H1 (cell line): ENCODE data around the gene SLC7A5. TPM values are rescaled to one million over a fixed set of nuclear protein-coding genes. Genes with fewer than 3 reads are reported as not detected.

ENCODE experiments used
- CTCF ChIA-PET: fragments of 300-600 bp; sonication (Branson Sonifier 250); formaldehyde crosslinking; loops from one replicate; lab custom pipeline; 2021; ENCODE audit not compliant: partially characterized antibody; lab: Charles Lee
- POLR2A ChIA-PET: fragments of 300-600 bp; sonication (Branson Sonifier 250); formaldehyde crosslinking; loops from one replicate; lab custom pipeline; 2021; ENCODE audit warnings: inconsistent platforms; ENCODE audit not compliant: partially characterized antibody; lab: Charles Lee
- DNase-seq, 2 experiments: peaks; one replicate each; pipeline versions ENCODE4 v3.0.0 to v3.0.0-alpha.2; 2010 to 2022; ENCODE audit warnings: low spot score in 2 of 2, low read depth in 1 of 2, mixed read lengths in 1 of 2
- FAIRE-seq: peaks from 2 replicates; lab custom pipeline; 2011; peaks lifted over from hg19 to GRCh38; lab: Jason Lieb, UNC
- H2AFZ ChIP-seq: 2 replicates; pipeline ENCODE4 v1.8.1; 2012; ENCODE audit warnings: low read length, inconsistent platforms
- H2AK5ac ChIP-seq: 2 replicates; pipeline ENCODE4 v1.6.1; 2013; ENCODE audit warnings: low read depth, low read length
- H2BK120ac ChIP-seq: replicated peaks from 2 replicates; pipeline ENCODE3; 2013; ENCODE audit warnings: low read depth, low read length, inconsistent platforms
- H2BK12ac ChIP-seq: 2 replicates; pipeline ENCODE4 v1.6.1; 2013; ENCODE audit warnings: low read depth, low read length
- H2BK15ac ChIP-seq: 2 replicates; pipeline ENCODE4 v1.6.1; 2013; ENCODE audit warnings: low read length
- H2BK20ac ChIP-seq: 2 replicates; pipeline ENCODE4 v1.6.1; 2013; ENCODE audit warnings: low read length
- H2BK5ac ChIP-seq: 2 replicates; pipeline ENCODE4 v1.6.1; 2013; ENCODE audit warnings: low read depth, low read length
- H3K14ac ChIP-seq: 2 replicates; pipeline ENCODE4 v1.6.1; 2013; ENCODE audit warnings: inconsistent platforms; ENCODE audit not compliant: insufficient read length
- H3K18ac ChIP-seq: 2 replicates; pipeline ENCODE4 v1.6.1; 2013; ENCODE audit warnings: low read length; ENCODE audit errors: extremely low read depth
- H3K23ac ChIP-seq: 2 replicates; pipeline ENCODE4 v1.6.1; 2013; ENCODE audit warnings: inconsistent platforms; ENCODE audit not compliant: insufficient read length
- H3K23me2 ChIP-seq: 2 replicates; pipeline ENCODE4 v1.6.1; 2013; ENCODE audit warnings: low read depth, low read length
- H3K27ac ChIP-seq: 2 replicates; pipeline ENCODE4 v1.6.1; 2011; ENCODE audit warnings: low read depth, low read length, inconsistent platforms
- H3K27me3 ChIP-seq, 4 experiments: replicated peaks in 1 of 4; 1 replicate in 1 of 4; 2 replicates in 3 of 4; pipeline versions ENCODE4 v1.6.1 to v1.8.1; 2011 to 2013; ENCODE audit warnings: low read length in 3 of 4, mild to moderate bottlenecking in 3 of 4, inconsistent platforms in 2 of 4, mixed read lengths in 2 of 4, moderate library complexity in 1 of 4; ENCODE audit not compliant: control insufficient read depth in 3 of 4, insufficient read depth in 3 of 4; ENCODE audit errors: extremely low read depth in 1 of 4
- H3K36me3 ChIP-seq, 4 experiments: 2 replicates each; pipeline versions ENCODE4 v1.6.1 to v1.8.1; 2011 to 2013; ENCODE audit warnings: mild to moderate bottlenecking in 4 of 4, low read length in 3 of 4, moderate library complexity in 2 of 4, control low read depth in 1 of 4, inconsistent platforms in 1 of 4; ENCODE audit not compliant: insufficient read depth in 4 of 4, control insufficient read depth in 2 of 4
- H3K4ac ChIP-seq: replicated peaks from 2 replicates; pipeline ENCODE3; 2013; ENCODE audit warnings: low read length, low read depth, mixed read lengths, inconsistent platforms; ENCODE audit not compliant: insufficient read length
- H3K4me1 ChIP-seq, 4 experiments: replicated peaks in 1 of 4; 1 replicate in 1 of 4; 2 replicates in 3 of 4; pipeline versions ENCODE4 v1.6.1 to v1.8.1; 2011 to 2013; ENCODE audit warnings: low read length in 3 of 4, inconsistent platforms in 2 of 4, mixed read lengths in 1 of 4; ENCODE audit not compliant: insufficient read depth in 4 of 4, control insufficient read depth in 3 of 4
- H3K4me2 ChIP-seq, 2 experiments: 2 replicates each; pipeline versions ENCODE4 v1.6.1 to v1.8.1; 2011 to 2013; ENCODE audit warnings: low read depth in 2 of 2, low read length in 2 of 2, control low read depth in 1 of 2, inconsistent platforms in 1 of 2, mild to moderate bottlenecking in 1 of 2; ENCODE audit not compliant: insufficient read depth in 1 of 2
- H3K4me3 ChIP-seq, 4 experiments: fragments of 200-600, 300-600 bp in 1 of 4; sonication (generic), shearing (Covaris generic), sonication (Bioruptor Twin) in 1 of 4; 2 replicates each; pipeline versions ENCODE4 v1.5.1 to v1.8.1; 2011 to 2016; ENCODE audit warnings: low read length in 4 of 4, low read depth in 3 of 4, control low read depth in 2 of 4, inconsistent platforms in 2 of 4, mild to moderate bottlenecking in 2 of 4, mixed read lengths in 1 of 4, moderate library complexity in 1 of 4; ENCODE audit not compliant: insufficient read depth in 2 of 4; ENCODE audit errors: extremely low read depth in 1 of 4
- H3K56ac ChIP-seq: replicated peaks from 2 replicates; pipeline ENCODE3; 2013; ENCODE audit warnings: low read depth, mild to moderate bottlenecking, mixed read lengths, low read length, inconsistent platforms; ENCODE audit not compliant: insufficient read length
- H3K79me1 ChIP-seq: 2 replicates; pipeline ENCODE4 v1.6.1; 2013; ENCODE audit warnings: low read depth, low read length, control low read depth
- H3K79me2 ChIP-seq, 2 experiments: 2 replicates each; pipeline versions ENCODE4 v1.6.1 to v1.8.1; 2012 to 2013; ENCODE audit warnings: low read length in 2 of 2, mild to moderate bottlenecking in 2 of 2, inconsistent platforms in 1 of 2; ENCODE audit not compliant: insufficient read depth in 2 of 2, control insufficient read depth in 1 of 2
- H3K9ac ChIP-seq, 4 experiments: replicated peaks in 1 of 4; 1 replicate in 1 of 4; 2 replicates in 3 of 4; pipeline versions ENCODE4 v1.6.1 to v1.8.1; 2011 to 2013; ENCODE audit warnings: low read depth in 3 of 4, low read length in 3 of 4, control low read depth in 2 of 4, mild to moderate bottlenecking in 2 of 4, moderate library complexity in 2 of 4, inconsistent platforms in 1 of 4; ENCODE audit errors: extremely low read depth in 1 of 4
- H3K9me3 ChIP-seq, 2 experiments: 2 replicates each; pipeline versions ENCODE4 v1.6.1 to v1.8.1; 2012 to 2013; ENCODE audit warnings: mild to moderate bottlenecking in 2 of 2, moderate library complexity in 2 of 2, control low read depth in 1 of 2, inconsistent platforms in 1 of 2, low read depth in 1 of 2, low read length in 1 of 2, mixed read lengths in 1 of 2; ENCODE audit not compliant: insufficient read depth in 2 of 2
- H4K20me1 ChIP-seq, 2 experiments: replicated peaks in 1 of 2; 2 replicates each; pipeline versions ENCODE3 to v1.8.1; 2011 to 2013; ENCODE audit warnings: inconsistent platforms in 2 of 2, low read length in 2 of 2, mild to moderate bottlenecking in 1 of 2; ENCODE audit not compliant: insufficient read depth in 2 of 2, control insufficient read depth in 1 of 2
- H4K5ac ChIP-seq: 2 replicates; pipeline ENCODE4 v1.6.1; 2013; ENCODE audit warnings: low read length, low read depth, mixed read lengths, inconsistent platforms; ENCODE audit not compliant: insufficient read length
- H4K8ac ChIP-seq: 2 replicates; pipeline ENCODE4 v1.8.0; 2013; ENCODE audit warnings: mild to moderate bottlenecking, moderate library complexity, low read length, inconsistent platforms; ENCODE audit not compliant: insufficient read depth; ENCODE audit errors: extremely low read depth
- H4K91ac ChIP-seq: replicated peaks from 2 replicates; pipeline ENCODE3; 2013; ENCODE audit warnings: low read length, mixed read lengths, inconsistent platforms; ENCODE audit not compliant: insufficient read length
- CHD2 ChIP-seq: IDR thresholded peaks from 2 replicates; pipeline ENCODE4 v1.6.1; 2012; ENCODE audit warnings: low read length, improper control_type of control experiment
- EP300 ChIP-seq, 2 experiments: IDR thresholded peaks; 1 replicate in 1 of 2; 2 replicates in 1 of 2; pipeline ENCODE4 v1.6.1; 2011 to 2012; ENCODE audit warnings: low read depth in 2 of 2, low read length in 2 of 2, mild to moderate bottlenecking in 2 of 2, borderline replicate concordance in 1 of 2, inconsistent platforms in 1 of 2, moderate library complexity in 1 of 2
- SIRT6 ChIP-seq: IDR thresholded peaks from one replicate; pipeline ENCODE4 v1.7.1; 2012; ENCODE audit warnings: low read length, inconsistent platforms
- SP1 ChIP-seq: IDR thresholded peaks from 2 replicates; pipeline ENCODE4 v1.6.1; 2011; ENCODE audit warnings: low read depth, low read length
- TAF1 ChIP-seq: IDR thresholded peaks from 2 replicates; pipeline ENCODE4 v1.6.1; 2011; ENCODE audit warnings: mild to moderate bottlenecking, low read depth, low read length
- WGBS, 2 experiments: shearing (Covaris generic) in 1 of 2; methylation state at CpG; one replicate each; pipeline versions ENCODE4 v1.1.6 to v1.1.7; 2013 to 2015; ENCODE audit warnings: low lambda C conversion rate in 2 of 2, mixed read lengths in 2 of 2, inconsistent platforms in 1 of 2, low coverage in 1 of 2, missing lambda C conversion rate in 1 of 2; ENCODE audit not compliant: insufficient replicate concordance in 2 of 2, insufficient coverage in 1 of 2, insufficient read length in 1 of 2; ENCODE audit errors: extremely low coverage in 1 of 2, missing lambda C conversion rate in 1 of 2; 5-methylcytosine and 5-hydroxymethylcytosine counted together
- polyA plus RNA-seq, 7 experiments: library from polyadenylated mRNA; depleted of rRNA in 3 of 7; stranded (reverse) in 5 of 7; unstranded in 2 of 7; fragments of >200 nt in 5 of 7; fragments of 200-250 nt in 2 of 7; gene quantifications; 1 replicate in 5 of 7; 2 replicates in 1 of 7; 4 replicates in 1 of 7; pipeline versions ENCODE4 v1.2.1 to v1.2.3, GENCODE V29; 2011 to 2013; ENCODE audit warnings: missing spikeins in 2 of 7, mixed read lengths in 2 of 7
- total RNA-seq: library from RNA; stranded (reverse); fragmentation: NEBNext Ultra II Directional; extraction: Animal tissue kit (Norgen Biotek cat#: 25700); gene quantifications from 2 replicates; pipeline ENCODE4 v1.2.1, GENCODE V29; 2021
- TF ChIP-seq, protein P1 (sequence below): IDR thresholded peaks from 2 replicates; pipeline ENCODE4 v1.6.1; 2011; ENCODE audit warnings: low read length, improper control_type of control experiment

SLC7A5 gene
- total and polyA plus RNA-seq, 2 of the 8 experiments (the other 6 are each of a cell fraction or from before 2014, with no cell fraction given), result 68.2 to 341 TPM

DNA sequence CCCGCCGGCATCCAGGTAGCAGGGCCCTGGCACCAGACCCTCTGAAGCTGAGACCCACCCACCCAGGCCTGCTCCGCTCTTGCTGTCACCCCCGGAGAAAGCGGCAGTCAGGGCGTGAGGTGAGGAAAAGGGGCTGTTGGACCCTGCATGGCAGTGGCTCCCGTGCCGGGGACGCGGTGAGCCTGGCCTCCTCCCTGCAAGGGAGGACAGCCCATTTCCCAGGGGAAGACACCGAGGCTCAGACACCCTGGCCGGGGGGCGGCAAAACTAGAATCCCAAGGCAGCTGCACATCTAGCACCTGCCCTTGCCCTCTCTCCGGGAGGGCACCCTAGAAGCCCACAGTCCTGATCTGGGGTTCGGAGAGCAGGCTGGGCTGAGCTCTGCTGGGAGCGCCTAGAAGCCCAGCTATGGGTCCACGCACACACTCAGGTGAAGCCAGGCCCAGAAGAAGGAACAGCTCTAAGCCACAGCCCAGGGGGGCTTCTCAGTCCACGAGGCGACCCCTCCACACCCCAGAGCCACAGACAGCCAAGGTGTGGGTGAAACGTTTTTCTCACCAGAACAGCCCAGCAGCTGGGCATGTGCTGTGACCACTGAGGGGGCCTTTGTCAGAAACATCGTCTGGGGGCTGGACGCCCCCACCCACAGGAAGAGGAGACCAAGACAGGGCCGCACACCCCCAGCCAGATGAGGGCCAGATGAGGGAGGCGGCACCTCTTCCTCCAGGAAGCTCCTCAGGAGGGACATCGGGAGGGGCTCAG lies 22.4 kb downstream of the SLC7A5 start:
- no peaks in the 10 kb centered on the region for H3K23me2 ChIP-seq
- H2BK20ac ChIP-seq, result no peak overlapping the region
- H2BK5ac ChIP-seq, result 0 out of 2 replicates have a peak overlapping the region, but pooled peaks have one; percentile 16
- H3K27ac ChIP-seq, result 0 out of 2 replicates have a peak overlapping the region, but pooled peaks have one; percentile 3
- no peak overlapping the region for H3K14ac ChIP-seq
- 97% methylated on average over 16 of the region's 25 CpGs; no CpG with 5 or more reads in 1 of the 2 experiments for WGBS, 2 experiments
- H4K20me1 ChIP-seq, result peaks cover 18 to 22% of the 10 kb centered on the region in 2 experiments
- POLR2A ChIA-PET, result interaction anchor here (0.9 to 27.1 kb wide), 7 partner anchors 8 to 68 kb away, joined by 4 to 507 read pairs (median 7); partner anchors contain the start of gene SLC7A5
- no peak overlapping the region for H2BK120ac ChIP-seq
- TF ChIP-seq TAF1 (no peak), SIRT6 (no peak), SP1 (no peak), EP300 (IDR thresholded peaks at IDR 0.05; ENCODE audit: borderline replicate concordance in 1 of 2, low read depth in 2 of 2, low read length in 2 of 2) (no peak), CHD2 (no peak)
- TF ChIP-seq, protein P1, sequence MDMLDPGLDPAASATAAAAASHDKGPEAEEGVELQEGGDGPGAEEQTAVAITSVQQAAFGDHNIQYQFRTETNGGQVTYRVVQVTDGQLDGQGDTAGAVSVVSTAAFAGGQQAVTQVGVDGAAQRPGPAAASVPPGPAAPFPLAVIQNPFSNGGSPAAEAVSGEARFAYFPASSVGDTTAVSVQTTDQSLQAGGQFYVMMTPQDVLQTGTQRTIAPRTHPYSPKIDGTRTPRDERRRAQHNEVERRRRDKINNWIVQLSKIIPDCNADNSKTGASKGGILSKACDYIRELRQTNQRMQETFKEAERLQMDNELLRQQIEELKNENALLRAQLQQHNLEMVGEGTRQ, result no peak
- H3K4me1 ChIP-seq, result peaks cover 0 to 21% (median 10%) of the 10 kb centered on the region in 4 experiments; a peak in 6 of 7 replicates
- H3K36me3 ChIP-seq, result peaks cover 13 to 27% (median 16%) of the 10 kb centered on the region in 4 experiments; a peak in 7 of 8 replicates
- H3K4me2 ChIP-seq, result no peak overlapping the region
- no peak overlapping the region for H3K23ac ChIP-seq
- H4K5ac ChIP-seq, result no peak overlapping the region
- H3K18ac ChIP-seq, result no peak overlapping the region
- H2BK15ac ChIP-seq, result no peak overlapping the region
- no peak overlapping the region for H2AK5ac ChIP-seq
- no peak for DNase-seq
- FAIRE-seq, result no peak
- H3K9ac ChIP-seq, result no peak overlapping the region
- H4K8ac ChIP-seq, result peak overlapping the region; percentile 4
- H3K4me3 ChIP-seq, result no peak overlapping the region
- no peak overlapping the region for H4K91ac ChIP-seq
- no peak overlapping the region for H3K56ac ChIP-seq
- H2AFZ ChIP-seq, result no peak overlapping the region
- CTCF ChIA-PET, result interaction anchor here (0.7 to 9.1 kb wide), 21 partner anchors 8 to 77 kb away, joined by 3 to 120 read pairs (median 5); partner anchors contain the start of gene SLC7A5
- H3K79me1 ChIP-seq, result peaks cover 10% of the 10 kb centered on the region
- H3K9me3 ChIP-seq, result no peaks in the 10 kb centered on the region
- peaks cover 0 to 76% of the 10 kb centered on the region in 2 experiments; a peak in 3 of 4 replicates for H3K79me2 ChIP-seq
- H3K27me3 ChIP-seq, result no peaks in the 10 kb centered on the region
- no peak overlapping the region; the same call in 1 of the 2 replicates for H2BK12ac ChIP-seq
- H3K4ac ChIP-seq, result no peak overlapping the region
